Stomach (tissue), 4 donors: ENCODE data around the gene IRAK1.

ENCODE experiments used
- POLR2A ChIP-seq, 4 donors: fragments of 450-650 bp; IDR thresholded peaks; one replicate each; pipeline ENCODE4 v1.6.1; 2016; ENCODE audit warnings: antibody characterized with exemption in 4 of 4, control low read depth in 2 of 4, mild to moderate bottlenecking in 1 of 4, moderate library complexity in 1 of 4
- TF ChIP-seq, protein P1 (sequence below), 7 experiments: fragments of 450-650 bp in 4 of 7; fragments of 200-600 bp in 3 of 7; sonication (generic) in 3 of 7; IDR thresholded peaks; one replicate each; pipeline ENCODE4 v1.5.1; 2016 to 2019; ENCODE audit warnings: antibody characterized with exemption in 7 of 7, control low read depth in 2 of 7, mild to moderate bottlenecking in 1 of 7

DNA sequence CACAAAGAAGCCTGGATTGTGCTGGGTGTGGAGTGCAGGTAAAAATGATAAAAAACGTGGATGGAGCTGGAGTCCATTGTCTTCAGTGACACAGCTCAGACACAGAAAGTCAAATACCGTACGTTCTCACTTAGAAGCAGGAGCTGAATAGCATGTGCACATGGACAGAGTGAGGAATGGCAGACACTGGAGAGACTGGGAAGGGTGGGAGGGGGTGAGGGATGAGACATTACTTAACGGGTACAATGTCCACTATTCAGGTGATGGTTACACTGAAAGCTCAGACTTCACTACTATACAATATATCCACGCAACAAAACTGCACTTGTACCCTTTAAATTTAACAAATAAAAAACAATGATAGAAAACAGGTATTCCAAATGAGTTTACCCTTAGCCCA, 18.1 kb upstream of the IRAK1 start:
- TF ChIP-seq, protein P1, sequence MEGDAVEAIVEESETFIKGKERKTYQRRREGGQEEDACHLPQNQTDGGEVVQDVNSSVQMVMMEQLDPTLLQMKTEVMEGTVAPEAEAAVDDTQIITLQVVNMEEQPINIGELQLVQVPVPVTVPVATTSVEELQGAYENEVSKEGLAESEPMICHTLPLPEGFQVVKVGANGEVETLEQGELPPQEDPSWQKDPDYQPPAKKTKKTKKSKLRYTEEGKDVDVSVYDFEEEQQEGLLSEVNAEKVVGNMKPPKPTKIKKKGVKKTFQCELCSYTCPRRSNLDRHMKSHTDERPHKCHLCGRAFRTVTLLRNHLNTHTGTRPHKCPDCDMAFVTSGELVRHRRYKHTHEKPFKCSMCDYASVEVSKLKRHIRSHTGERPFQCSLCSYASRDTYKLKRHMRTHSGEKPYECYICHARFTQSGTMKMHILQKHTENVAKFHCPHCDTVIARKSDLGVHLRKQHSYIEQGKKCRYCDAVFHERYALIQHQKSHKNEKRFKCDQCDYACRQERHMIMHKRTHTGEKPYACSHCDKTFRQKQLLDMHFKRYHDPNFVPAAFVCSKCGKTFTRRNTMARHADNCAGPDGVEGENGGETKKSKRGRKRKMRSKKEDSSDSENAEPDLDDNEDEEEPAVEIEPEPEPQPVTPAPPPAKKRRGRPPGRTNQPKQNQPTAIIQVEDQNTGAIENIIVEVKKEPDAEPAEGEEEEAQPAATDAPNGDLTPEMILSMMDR (IDR thresholded peaks at IDR 0.05): no peak
- TF ChIP-seq POLR2A (IDR thresholded peaks at IDR 0.05): no peak
